HepG2 (cell line): ENCODE data around the gene PAQR7. TPM values are rescaled to one million over a fixed set of nuclear protein-coding genes. Genes with fewer than 3 reads are reported as not detected.

Experiments
- AGO2 ChIP-seq: fragments of 200-400 bp; formaldehyde crosslinking; optimal IDR thresholded peaks from 2 replicates; pipeline ENCODE3; 2017; ENCODE audit warnings: mild to moderate bottlenecking, low read depth, low read length, moderate library complexity
- AKNA ChIP-seq: sonication (generic); formaldehyde crosslinking; IDR thresholded peaks from 2 replicates; pipeline ENCODE4 v1.4.0; 2020; ENCODE audit warnings: missing genetic modification reagents, borderline replicate concordance
- E2F5 ChIP-seq: sonication (generic); formaldehyde crosslinking; conservative IDR thresholded peaks from 2 replicates; pipeline ENCODE4 v1.4.0; 2020; ENCODE audit warnings: missing genetic modification reagents
- FOXJ3 ChIP-seq: sonication (generic); formaldehyde crosslinking; IDR thresholded peaks from 2 replicates; pipeline ENCODE4 v1.4.0; 2020; ENCODE audit warnings: missing genetic modification reagents, mild to moderate bottlenecking, borderline replicate concordance
- FOXK1 ChIP-seq: sonication (generic); formaldehyde crosslinking; IDR thresholded peaks from 2 replicates; pipeline ENCODE4 v1.4.0; 2020; ENCODE audit warnings: low read depth, missing genetic modification reagents, borderline replicate concordance
- HDAC2 ChIP-seq: sonication (generic); formaldehyde crosslinking; IDR thresholded peaks from 2 replicates; pipeline ENCODE4 v1.4.0; 2020; ENCODE audit warnings: missing genetic modification reagents
- KAT8 ChIP-seq: IDR thresholded peaks from 2 replicates; pipeline ENCODE4 v1.6.1; 2016; ENCODE audit warnings: missing genetic modification reagents, missing compliant biosample characterization
- MAX ChIP-seq: IDR thresholded peaks from 2 replicates; pipeline ENCODE4 v1.6.1; 2012; ENCODE audit warnings: inconsistent platforms
- MEIS1 ChIP-seq: sonication (generic); formaldehyde crosslinking; IDR thresholded peaks from 2 replicates; pipeline ENCODE4 v1.9.0; 2021; ENCODE audit warnings: mild to moderate bottlenecking, missing genetic modification reagents, moderate library complexity, borderline replicate concordance
- NCOR1 ChIP-seq: fragments of 200-600 bp; sonication (generic); IDR thresholded peaks from 2 replicates; pipeline ENCODE4 v1.7.0; 2017; ENCODE audit warnings: antibody characterized with exemption, low read length, borderline replicate concordance
- RFX3 ChIP-seq: IDR thresholded peaks from 2 replicates; pipeline ENCODE4 v1.6.1; 2016; ENCODE audit warnings: missing biosample characterization, missing genetic modification reagents
- SCMH1 ChIP-seq: sonication (generic); formaldehyde crosslinking; IDR thresholded peaks from 2 replicates; pipeline ENCODE4 v1.9.0; 2021; ENCODE audit warnings: missing genetic modification reagents, mild to moderate bottlenecking, borderline replicate concordance
- THRA ChIP-seq: sonication (generic); formaldehyde crosslinking; IDR thresholded peaks from 2 replicates; pipeline ENCODE4 v1.4.0; 2020; ENCODE audit warnings: missing genetic modification reagents, borderline replicate concordance
- ZNF12 ChIP-seq: sonication (generic); formaldehyde crosslinking; IDR thresholded peaks from 2 replicates; pipeline ENCODE4 v1.5.0; 2020; ENCODE audit warnings: missing genetic modification reagents
- ZNF296 ChIP-seq: sonication (generic); formaldehyde crosslinking; conservative IDR thresholded peaks from 2 replicates; pipeline ENCODE4 v1.5.0; 2020; ENCODE audit warnings: mild to moderate bottlenecking, missing genetic modification reagents
- ZNF350 ChIP-seq: sonication (generic); formaldehyde crosslinking; IDR thresholded peaks from 2 replicates; pipeline ENCODE4 v1.4.0; 2020; ENCODE audit warnings: mild to moderate bottlenecking, low read depth, missing genetic modification reagents, borderline replicate concordance
- ZNF431 ChIP-seq: sonication (generic); formaldehyde crosslinking; IDR thresholded peaks from 2 replicates; pipeline ENCODE4 v1.9.0; 2022; ENCODE audit warnings: missing genetic modification reagents, low read depth, mild to moderate bottlenecking, borderline replicate concordance
- ZNF546 ChIP-seq: sonication (generic); formaldehyde crosslinking; conservative IDR thresholded peaks from 2 replicates; pipeline ENCODE4 v1.8.1; 2023; ENCODE audit warnings: mild to moderate bottlenecking, missing genetic modification reagents
- ZNF562 ChIP-seq: sonication (generic); formaldehyde crosslinking; IDR thresholded peaks from 2 replicates; pipeline ENCODE4 v1.8.0; 2022; ENCODE audit warnings: missing genetic modification reagents, borderline replicate concordance
- ZNF570 ChIP-seq: sonication (generic); formaldehyde crosslinking; IDR thresholded peaks from 2 replicates; pipeline ENCODE4 v1.4.0; 2020; ENCODE audit warnings: mild to moderate bottlenecking, missing genetic modification reagents, borderline replicate concordance
- ZNF775 ChIP-seq: sonication (generic); formaldehyde crosslinking; IDR thresholded peaks from 2 replicates; pipeline ENCODE4 v1.4.0; 2020; ENCODE audit warnings: missing genetic modification reagents, mild to moderate bottlenecking, moderate library complexity, borderline replicate concordance
- polyA plus RNA-seq, 8 experiments: library from polyadenylated mRNA; depleted of rRNA in 3 of 8; stranded (reverse) in 7 of 8; unstranded in 1 of 8; fragments of >200 nt; fragmentation: Illumina TruSeq in 4 of 8; extraction: Trizol in 4 of 8; gene quantifications; 2 replicates each; pipeline versions ENCODE4 v1.2.1 to v1.2.3, GENCODE V29; 2011 to 2016; ENCODE audit warnings: low read depth in 4 of 8, missing spikeins in 1 of 8, mixed read lengths in 1 of 8; ENCODE audit not compliant: insufficient read depth in 1 of 8
- total RNA-seq, 5 experiments: library from RNA; depleted of rRNA; stranded (reverse); fragments of >200 nt; fragmentation: Illumina TruSeq; extraction: Trizol; gene quantifications; 2 replicates each; pipeline ENCODE4 v1.2.3, GENCODE V29; 2016; ENCODE audit warnings: low read depth in 1 of 5

Gene PAQR7
- total and polyA plus RNA-seq, 2 of the 13 experiments (the other 11 are each of a cell fraction or from before 2014, with no cell fraction given), result 13.2 to 16.6 TPM

- TF ChIP-seq ZNF296 (CRISPR knock-in tag) (0 out of 2 replicates have a peak, but pooled peaks have one; percentile 76), FOXK1 (CRISPR knock-in tag) (peak; percentile 35; the same call in 1 of the 2 replicates), ZNF431 (CRISPR knock-in tag) (peak; percentile 58; the same call in 1 of the 2 replicates), RFX3 (CRISPR knock-in tag) (no peak), SCMH1 (CRISPR knock-in tag) (no peak), HDAC2 (peak; percentile 55), KAT8 (peak; percentile 55; the same call in 1 of the 2 replicates), MEIS1 (CRISPR knock-in tag) (peak; percentile 68; the same call in 1 of the 2 replicates), E2F5 (CRISPR knock-in tag) (peak; percentile 72; the same call in 1 of the 2 replicates), ZNF570 (CRISPR knock-in tag) (no peak), ZNF775 (CRISPR knock-in tag) (0 out of 2 replicates have a peak, but pooled peaks have one; percentile 58), ZNF562 (peak; percentile 57; the same call in 1 of the 2 replicates), AGO2 (peak; percentile 34), THRA (peak; percentile 69; the same call in 1 of the 2 replicates), ZNF546 (CRISPR knock-in tag) (peak; percentile 94), MAX (peak; percentile 99), AKNA (CRISPR knock-in tag) (peak; percentile 68; the same call in 1 of the 2 replicates), ZNF350 (CRISPR knock-in tag) (peak; percentile 71; the same call in 1 of the 2 replicates), ZNF12 (CRISPR knock-in tag) (peak; percentile 82), FOXJ3 (no peak), NCOR1 (0 out of 2 replicates have a peak, but pooled peaks have one; percentile 35)
Measured at GRCh38 chr1:25875154-25875855, at the start of gene PAQR7 (continued).
